Measurements from ENCODE around the gene TUBA3E.
"Not testable (repeated sequence)": the region's sequence is repeated elsewhere in the genome, so short reads cannot be mapped to it uniquely, and the experiment has no call there.

Gene TUBA3E

DNA sequence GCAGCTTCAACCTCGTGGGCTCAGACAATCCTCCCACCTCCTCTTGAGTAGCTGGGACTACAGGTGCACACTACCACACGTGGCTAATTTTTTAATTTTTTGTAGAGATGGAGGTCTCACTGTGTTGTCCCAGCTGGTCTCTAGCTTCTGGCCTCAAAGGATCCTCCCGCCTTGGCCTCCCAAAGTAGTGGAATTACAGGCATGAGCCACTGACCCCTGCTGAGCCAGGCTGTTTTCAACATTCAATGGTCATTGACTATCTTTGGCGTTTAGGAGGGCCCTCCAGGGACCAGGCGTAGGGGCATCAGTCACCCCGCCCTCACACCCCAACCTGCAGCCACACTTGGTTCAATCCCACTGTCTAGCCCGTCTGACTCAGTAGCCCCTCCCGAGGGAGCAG, 11.0 kb downstream of the TUBA3E start:
- TF ChIP-seq POLR2AphosphoS5 (IDR thresholded peaks at IDR 0.05; ENCODE audit: borderline replicate concordance, low read depth, low read length) (no peak), EZH2 (IDR thresholded peaks at IDR 0.05) (no peak), FOXP2 (optimal IDR thresholded peaks at IDR 0.05; ENCODE audit: control extremely low read depth, extremely low read length, insufficient read depth) (no peak)
- peaks cover 2% of the 10 kb centered on the region; the same call in 1 of the 2 replicates for H3K36me3 ChIP-seq (ENCODE audit: insufficient read depth, low read length)
- H3K27ac ChIP-seq: no peak overlapping the region
- no peak for DNase-seq (ENCODE audit: low read depth, low spot score)
- H3K4me3 ChIP-seq: no peak overlapping the region
- H3K9ac ChIP-seq (ENCODE audit: insufficient read length): no peak overlapping the region
- no peaks in the 10 kb centered on the region for H3K9me3 ChIP-seq (ENCODE audit: low read depth, low read length)

DNA sequence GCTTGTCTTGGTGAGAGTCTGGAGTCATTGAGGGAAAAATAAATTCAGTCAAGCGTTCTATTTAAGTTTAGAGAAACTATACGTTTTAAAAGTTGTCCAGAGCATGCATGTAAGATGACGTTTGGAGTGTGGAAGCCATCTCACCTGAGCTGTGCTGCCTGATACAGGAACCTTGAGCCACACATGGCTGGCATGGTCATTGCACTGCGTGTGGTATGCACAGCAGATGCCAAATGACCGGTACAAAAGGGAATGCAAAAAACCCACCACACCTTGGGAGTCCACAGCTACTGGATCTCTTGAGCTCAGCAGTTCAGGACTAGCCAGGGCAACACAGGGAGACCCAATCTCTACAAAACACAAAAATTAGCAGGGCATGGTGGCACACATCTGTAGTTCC, 11.8 kb downstream of the TUBA3E start:
- DNase-seq (ENCODE audit: low read depth, low spot score): no peak
- peaks cover 2% of the 10 kb centered on the region; the same call in 1 of the 2 replicates for H3K36me3 ChIP-seq (ENCODE audit: insufficient read depth, low read length)
- H3K27ac ChIP-seq: no peak overlapping the region
- H3K4me3 ChIP-seq: no peak overlapping the region
- TF ChIP-seq FOXP2 (optimal IDR thresholded peaks at IDR 0.05; ENCODE audit: control extremely low read depth, extremely low read length, insufficient read depth) (no peak), POLR2AphosphoS5 (IDR thresholded peaks at IDR 0.05; ENCODE audit: borderline replicate concordance, low read depth, low read length) (no peak), EZH2 (IDR thresholded peaks at IDR 0.05) (no peak)
- no peaks in the 10 kb centered on the region for H3K9me3 ChIP-seq (ENCODE audit: low read depth, low read length)
- no peak overlapping the region for H3K9ac ChIP-seq (ENCODE audit: insufficient read length)

DNA sequence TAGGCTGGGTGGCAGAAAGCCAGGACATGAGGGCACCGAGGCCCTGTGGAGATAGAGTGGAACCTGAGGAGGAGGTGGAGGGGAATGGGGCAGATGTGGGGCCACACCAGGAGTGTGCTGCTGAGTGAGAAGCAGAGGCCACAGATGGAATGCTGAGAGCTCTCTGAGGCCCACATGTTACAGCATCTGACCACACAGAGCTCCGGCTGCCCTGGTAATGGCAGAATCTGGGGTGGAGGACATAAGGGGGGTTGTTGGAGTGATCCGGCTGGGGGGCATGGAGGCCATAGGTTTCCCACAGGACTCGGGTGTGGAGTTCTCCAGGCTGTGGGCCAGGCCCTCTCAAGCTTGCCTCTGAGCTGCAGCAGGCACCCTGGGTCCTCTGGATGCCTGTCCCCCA, 12.3 kb downstream of the TUBA3E start:
- no peak for DNase-seq (ENCODE audit: low read depth, low spot score)
- Histone ChIP-seq H3K9ac (ENCODE audit: insufficient read length) (no peak overlapping the region), H3K36me3 (ENCODE audit: insufficient read depth, low read length) (peaks cover 2% of the 10 kb centered on the region; the same call in 1 of the 2 replicates), H3K9me3 (ENCODE audit: low read depth, low read length) (no peaks in the 10 kb centered on the region), H3K27ac (no peak overlapping the region), H3K4me3 (no peak overlapping the region)
- TF ChIP-seq FOXP2 (optimal IDR thresholded peaks at IDR 0.05; ENCODE audit: control extremely low read depth, extremely low read length, insufficient read depth) (no peak), EZH2 (IDR thresholded peaks at IDR 0.05) (no peak)

DNA sequence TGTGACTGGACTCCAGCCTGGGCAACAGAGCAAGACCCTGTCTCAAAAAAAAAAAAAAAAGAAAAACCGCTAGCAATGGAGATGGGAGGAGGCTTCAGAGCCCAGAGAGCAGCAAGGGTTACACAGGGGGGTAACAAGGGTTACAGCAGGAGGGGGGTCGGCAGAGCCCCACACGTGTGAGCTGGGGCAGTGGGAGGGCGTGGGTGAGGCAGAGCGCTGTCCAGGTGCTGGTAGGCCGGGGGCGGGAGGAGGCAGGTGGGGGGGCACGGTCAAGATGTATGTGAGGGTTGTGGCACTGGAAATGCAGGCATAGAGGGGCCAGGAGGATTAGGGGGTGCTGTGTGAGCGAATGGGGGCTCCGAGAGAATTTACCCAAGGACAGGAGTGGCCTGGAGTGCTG, 12.8 kb downstream of the TUBA3E start:
- peaks cover 2% of the 10 kb centered on the region; the same call in 1 of the 2 replicates for H3K36me3 ChIP-seq (ENCODE audit: insufficient read depth, low read length)
- no peak overlapping the region for H3K27ac ChIP-seq
- DNase-seq (ENCODE audit: low read depth, low spot score): no peak
- no peaks in the 10 kb centered on the region for H3K9me3 ChIP-seq (ENCODE audit: low read depth, low read length)
- TF ChIP-seq FOXP2 (optimal IDR thresholded peaks at IDR 0.05; ENCODE audit: control extremely low read depth, extremely low read length, insufficient read depth) (no peak), POLR2AphosphoS5 (IDR thresholded peaks at IDR 0.05; ENCODE audit: borderline replicate concordance, low read depth, low read length) (no peak), EZH2 (IDR thresholded peaks at IDR 0.05) (no peak)
- no peak overlapping the region for H3K4me3 ChIP-seq
- no peak overlapping the region for H3K9ac ChIP-seq (ENCODE audit: insufficient read length)

DNA sequence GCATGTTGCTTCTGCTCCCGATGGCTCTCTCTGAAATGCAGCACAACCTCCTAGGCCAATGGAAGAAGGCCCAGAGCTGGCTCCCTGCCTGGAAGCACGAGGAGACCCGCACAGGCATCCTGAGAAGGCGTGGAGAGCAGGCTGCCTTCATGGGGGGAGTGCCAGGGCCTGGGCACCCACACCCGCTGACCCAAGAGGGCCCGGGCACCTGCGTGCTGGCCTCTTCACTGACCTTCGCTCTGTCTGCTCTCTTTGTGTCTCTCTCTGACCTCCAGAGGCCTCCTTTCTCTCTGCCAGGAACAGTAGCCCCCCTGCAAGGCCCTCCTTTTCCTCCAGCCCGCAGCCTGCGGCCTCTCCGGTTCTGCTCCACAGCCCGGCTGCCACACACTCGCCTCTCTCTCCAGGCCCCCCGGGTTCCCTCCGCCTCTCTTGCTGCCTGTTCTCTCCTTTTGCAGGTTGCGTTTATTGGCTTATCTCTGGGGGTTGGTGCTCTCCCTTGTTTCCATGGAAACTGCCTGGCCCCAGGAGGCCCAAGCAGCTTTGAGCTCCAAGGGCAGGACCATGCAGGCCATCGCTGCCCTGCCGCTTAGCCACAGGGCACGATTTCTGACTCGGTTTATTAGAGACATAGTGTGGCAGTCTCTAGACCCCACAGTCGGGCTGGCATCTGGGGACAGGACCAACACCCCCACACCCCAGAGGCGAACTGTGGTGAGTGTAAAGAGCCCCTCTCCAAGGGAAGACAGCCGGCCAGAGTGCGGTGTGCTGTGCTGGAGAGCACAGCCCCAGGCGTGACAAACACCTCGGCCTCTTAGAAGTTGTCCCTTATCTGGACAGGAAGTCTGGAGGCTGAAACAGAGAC, 14.5 kb downstream of the TUBA3E start:
- DNase-seq (ENCODE audit: low read depth, low spot score): no peak
- Histone ChIP-seq H3K27ac (no peak overlapping the region), H3K36me3 (ENCODE audit: insufficient read depth, low read length) (peaks cover 2% of the 10 kb centered on the region; the same call in 1 of the 2 replicates), H3K4me3 (peak overlapping the region; percentile 83), H3K9ac (ENCODE audit: insufficient read length) (peak overlapping the region; percentile 89), H3K9me3 (ENCODE audit: low read depth, low read length) (no peaks in the 10 kb centered on the region)
- TF ChIP-seq POLR2AphosphoS5 (IDR thresholded peaks at IDR 0.05; ENCODE audit: borderline replicate concordance, low read depth, low read length) (no peak), EZH2 (IDR thresholded peaks at IDR 0.05) (no peak), FOXP2 (optimal IDR thresholded peaks at IDR 0.05; ENCODE audit: control extremely low read depth, extremely low read length, insufficient read depth) (no peak)

DNA sequence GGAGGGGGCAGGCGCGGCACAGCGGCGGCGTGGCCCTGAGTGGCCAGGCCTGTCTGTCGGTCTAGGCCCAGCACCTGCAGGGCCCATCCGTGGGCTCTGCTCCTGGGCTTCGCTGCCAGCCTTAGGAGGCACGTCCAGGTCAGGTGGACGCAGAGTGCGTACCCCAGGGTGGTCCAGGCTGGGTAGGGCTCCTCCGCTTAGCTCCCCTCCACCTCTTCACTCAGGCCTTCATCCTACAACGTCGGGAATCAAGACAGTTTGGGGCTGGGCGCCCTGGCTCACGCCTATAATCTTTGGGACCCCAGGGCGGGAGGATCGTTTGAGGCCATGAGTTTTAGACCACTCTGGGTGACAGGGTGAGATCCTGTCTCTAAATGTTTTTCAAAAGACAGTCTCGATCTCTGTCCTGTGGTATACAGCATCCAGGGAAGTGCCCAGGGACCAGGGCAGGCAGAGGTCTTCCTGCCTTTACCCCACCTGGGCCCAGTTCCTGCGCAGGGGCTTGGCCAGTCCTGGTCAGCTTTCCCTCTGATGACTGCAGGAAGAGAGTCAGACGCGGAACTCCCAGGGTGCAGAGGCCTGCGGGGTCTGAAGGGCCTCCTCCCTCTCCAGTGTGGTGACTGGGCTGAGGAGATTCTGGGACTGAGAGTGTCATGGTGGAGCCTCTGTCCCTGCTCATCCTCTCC, 15.3 kb downstream of the TUBA3E start:
- not testable (repeated sequence) for H3K36me3 ChIP-seq (ENCODE audit: insufficient read depth, low read length); H3K27ac ChIP-seq; DNase-seq (ENCODE audit: low read depth, low spot score); H3K9me3 ChIP-seq (ENCODE audit: low read depth, low read length)
- Histone ChIP-seq H3K9ac (ENCODE audit: insufficient read length) (peak overlapping the region; percentile 89), H3K4me3 (peak overlapping the region; percentile 83)

DNA sequence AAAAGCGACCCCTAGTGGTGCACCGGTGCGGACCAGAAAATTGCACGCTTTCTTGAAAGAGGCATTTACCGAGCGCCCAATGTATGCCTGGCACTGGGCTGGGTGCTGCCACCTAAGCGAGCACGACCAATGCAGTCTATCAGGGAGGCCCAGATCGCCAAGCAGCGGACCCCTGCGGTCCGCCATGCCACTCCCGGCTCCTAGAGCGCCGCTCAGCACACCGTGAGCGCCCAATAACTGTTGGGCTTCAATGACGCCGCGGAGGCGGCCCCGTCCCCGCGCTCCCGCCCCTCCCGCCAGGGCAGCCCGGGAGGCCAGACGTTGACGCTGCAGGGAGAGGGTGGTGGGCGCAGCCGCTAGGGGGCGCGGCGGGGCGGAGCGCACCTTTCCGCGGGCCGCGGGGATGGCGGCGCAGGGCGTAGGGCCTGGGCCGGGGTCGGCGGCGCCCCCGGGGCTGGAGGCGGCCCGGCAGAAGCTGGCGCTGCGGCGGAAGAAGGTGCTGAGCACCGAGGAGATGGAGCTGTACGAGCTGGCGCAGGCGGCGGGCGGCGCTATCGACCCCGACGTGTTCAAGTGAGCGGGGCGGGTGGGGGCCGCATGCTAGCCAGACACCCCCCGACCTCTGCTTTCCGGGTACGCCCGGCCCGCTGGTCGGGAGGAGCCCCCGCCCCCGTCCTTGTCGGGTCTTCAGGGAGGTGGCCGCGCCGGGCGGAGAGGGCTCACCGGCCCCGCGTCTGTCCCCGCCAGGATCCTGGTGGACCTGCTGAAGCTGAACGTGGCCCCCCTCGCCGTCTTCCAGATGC, 16.2 kb downstream of the TUBA3E start, which contains the start of gene MZT2B:
TSS of gene MZT2B (plus strand) at position 383 of the 803 bp plus-strand sequence. CDS start at position 404, 21 bp downstream.
- not testable (repeated sequence) for H3K36me3 ChIP-seq (ENCODE audit: insufficient read depth, low read length); DNase-seq (ENCODE audit: low read depth, low spot score); H3K9me3 ChIP-seq (ENCODE audit: low read depth, low read length)
- TF ChIP-seq POLR2AphosphoS5 (IDR thresholded peaks at IDR 0.05; ENCODE audit: borderline replicate concordance, low read depth, low read length): peak; percentile 39; the same call in 1 of the 2 replicates
- H3K27ac ChIP-seq: peak within 1 kb of the TSS; percentile 90
- peak within 1 kb of the TSS; percentile 95 for H3K9ac ChIP-seq (ENCODE audit: insufficient read length)
- peak within 1 kb of the TSS; percentile 96 for H3K4me3 ChIP-seq

DNA sequence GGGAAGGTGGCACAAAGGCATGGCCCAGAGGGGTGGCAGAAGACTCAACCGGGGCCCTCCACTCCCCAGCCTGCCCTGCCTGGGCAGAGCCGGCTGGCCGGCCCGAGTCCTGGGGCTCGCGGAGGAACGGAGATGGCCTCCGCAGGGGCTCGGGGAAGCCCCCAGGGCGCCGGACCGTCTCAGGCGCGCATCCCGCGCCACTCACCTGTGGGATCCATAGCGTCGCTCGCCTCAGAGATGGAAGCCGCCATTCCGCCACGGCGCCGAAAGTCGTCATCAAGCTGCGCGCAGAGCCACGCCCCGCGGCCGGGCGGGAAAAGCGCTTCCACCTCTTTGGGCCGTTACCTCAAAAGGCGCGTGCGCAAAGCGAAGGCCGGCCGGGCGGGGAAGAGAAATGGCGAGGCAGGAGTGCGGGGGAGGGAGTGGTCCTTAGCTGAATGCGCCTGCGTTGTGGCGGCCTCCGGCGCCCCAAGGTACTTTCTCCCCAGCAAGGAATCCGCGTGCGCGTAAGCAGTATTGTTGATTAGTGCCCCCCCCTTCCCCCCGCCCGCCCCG, 16.8 kb downstream of the TUBA3E start, which contains the start of gene SMPD4:
TSS of gene SMPD4 (minus strand) at position 278 of the 555 bp plus-strand sequence. CDS start 5,010 bp downstream, outside the sequence.
- no peaks in the 10 kb centered on the region for H3K9me3 ChIP-seq (ENCODE audit: low read depth, low read length)
- DNase-seq (ENCODE audit: low read depth, low spot score): peak; percentile 75
- H3K4me3 ChIP-seq: peak within 1 kb of the TSS; percentile 96
- TF ChIP-seq EZH2 (IDR thresholded peaks at IDR 0.05) (no peak), POLR2AphosphoS5 (IDR thresholded peaks at IDR 0.05; ENCODE audit: borderline replicate concordance, low read depth, low read length) (peak; percentile 68), FOXP2 (optimal IDR thresholded peaks at IDR 0.05; ENCODE audit: control extremely low read depth, extremely low read length, insufficient read depth) (no peak)
- peak within 1 kb of the TSS; percentile 90 for H3K27ac ChIP-seq
- H3K36me3 ChIP-seq (ENCODE audit: insufficient read depth, low read length): peaks cover 2% of the 10 kb centered on the region; the same call in 1 of the 2 replicates
- peak within 1 kb of the TSS; percentile 95 for H3K9ac ChIP-seq (ENCODE audit: insufficient read length)

DNA sequence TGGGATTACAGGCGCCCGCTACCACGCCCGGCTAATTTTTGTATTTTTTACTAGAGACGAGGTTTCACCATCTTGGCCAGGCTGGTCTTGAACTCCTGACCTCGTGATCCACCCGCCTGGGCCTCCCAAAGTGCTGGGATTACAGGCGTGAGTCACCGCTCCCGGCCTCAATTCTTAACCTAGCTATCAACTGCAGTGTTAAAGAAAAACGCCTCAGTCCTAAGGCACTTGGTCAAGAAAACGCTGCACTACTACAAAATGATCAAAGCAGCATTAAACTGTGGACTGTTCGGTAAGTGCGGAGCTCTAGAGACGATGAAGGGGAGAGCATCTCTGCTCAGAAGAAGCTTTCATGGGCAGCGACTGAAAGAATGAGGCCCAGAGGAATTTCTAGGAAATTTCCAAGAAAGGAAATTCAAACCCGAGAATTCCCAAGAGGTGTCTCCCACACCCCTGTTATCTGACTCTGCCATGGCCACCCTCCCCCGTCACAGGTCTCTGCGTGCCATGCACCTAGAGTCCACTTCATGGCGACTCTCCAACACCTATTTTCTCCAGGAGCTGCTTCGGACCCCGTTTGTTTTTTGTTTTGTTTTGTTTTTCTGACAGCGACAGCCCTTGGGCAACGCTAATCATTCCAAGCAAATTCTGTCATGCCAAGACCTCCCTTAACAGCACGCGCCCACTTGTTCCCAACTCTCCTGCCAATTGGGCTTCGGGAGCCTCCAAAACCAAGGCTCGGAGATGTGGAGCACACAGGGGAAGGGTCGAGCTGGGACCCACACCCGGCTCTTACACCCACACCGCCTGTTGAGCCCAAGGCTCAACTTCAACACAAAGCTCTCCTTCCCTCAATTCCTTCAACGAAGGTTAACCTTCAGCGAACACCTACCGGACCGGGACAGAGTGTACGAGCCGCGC, 17.6 kb downstream of the TUBA3E start:
- H3K9me3 ChIP-seq (ENCODE audit: low read depth, low read length); DNase-seq (ENCODE audit: low read depth, low spot score); H3K36me3 ChIP-seq (ENCODE audit: insufficient read depth, low read length): not testable (repeated sequence)
- Histone ChIP-seq H3K4me3 (peak overlapping the region; percentile 96), H3K27ac (peak overlapping the region; percentile 46; the same call in 1 of the 2 replicates), H3K9ac (ENCODE audit: insufficient read length) (peak overlapping the region; percentile 95)

DNA sequence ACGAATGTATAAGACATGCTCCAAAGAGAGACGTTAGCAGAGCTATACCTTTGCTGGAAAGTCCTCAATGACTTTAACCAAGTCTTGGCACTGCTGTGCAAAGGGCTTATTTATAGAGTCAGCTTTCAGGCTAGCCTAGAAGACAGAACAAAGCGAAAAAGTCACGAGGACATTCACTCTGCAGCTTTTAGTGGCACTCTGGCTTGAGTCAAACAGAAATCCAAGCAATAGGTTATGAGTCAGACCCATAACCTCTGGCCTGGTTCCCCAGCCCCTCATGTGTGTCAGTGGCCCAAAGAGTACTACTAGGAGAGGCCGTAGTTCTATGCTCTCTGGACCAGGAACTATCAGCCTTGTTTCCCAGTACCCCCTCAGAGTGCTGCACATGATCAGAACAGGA, 23.4 kb downstream of the TUBA3E start:
- H3K4me3 ChIP-seq; H3K9me3 ChIP-seq (ENCODE audit: low read depth, low read length); DNase-seq (ENCODE audit: low read depth, low spot score); H3K9ac ChIP-seq (ENCODE audit: insufficient read length); H3K27ac ChIP-seq: not testable (repeated sequence)
- peaks cover 32% of the 10 kb centered on the region; the same call in 1 of the 2 replicates for H3K36me3 ChIP-seq (ENCODE audit: insufficient read depth, low read length)
